NCI-H1417 treated with DMSO at 0.1 percent for 48 hours (cell line): ENCODE measurements around the gene MAP3K5.
"Not testable (repeated sequence)": the region's sequence is repeated elsewhere in the genome, so short reads cannot be mapped to it uniquely, and the experiment has no call there.

Source experiments
- DNase-seq: peaks from one replicate; lab custom pipeline; 2025; lab: John Stamatoyannopoulos, UW

MAP3K5 gene

GRCh38 chr6:136721467-136721866 lies 70.8 kb downstream of the MAP3K5 start:
- no peak for DNase-seq

GRCh38 chr6:136720045-136720770 lies 72.1 kb downstream of the MAP3K5 start:
- no peak for DNase-seq

- DNase-seq = no peak
Measured at GRCh38 chr6:136719280-136720044, 72.8 kb downstream of the MAP3K5 start.

- DNase-seq = no peak
Measured at GRCh38 chr6:136718476-136718875, 73.8 kb downstream of the MAP3K5 start.

- no peak for DNase-seq
Measured at GRCh38 chr6:136717716-136717990, 74.6 kb downstream of the MAP3K5 start.

- DNase-seq = no peak
Measured at GRCh38 chr6:136716917-136717715, 75.2 kb downstream of the MAP3K5 start.

- not testable (repeated sequence) for DNase-seq
Measured at GRCh38 chr6:136712642-136713041, 79.6 kb downstream of the MAP3K5 start.

GRCh38 chr6:136711644-136712043 lies 80.6 kb downstream of the MAP3K5 start:
- DNase-seq = no peak

- no peak for DNase-seq
Measured at GRCh38 chr6:136710877-136711552, 81.3 kb downstream of the MAP3K5 start.

GRCh38 chr6:136709429-136709828 lies 82.8 kb downstream of the MAP3K5 start:
- no peak for DNase-seq

GRCh38 chr6:136706430-136706829 lies 85.8 kb downstream of the MAP3K5 start:
- no peak for DNase-seq

- DNase-seq = peak; percentile 79
Measured at GRCh38 chr6:136703331-136703865, 88.9 kb downstream of the MAP3K5 start.

- DNase-seq = peak; percentile 64
Measured at GRCh38 chr6:136701045-136701444, 91.2 kb downstream of the MAP3K5 start.

GRCh38 chr6:136699358-136699757 lies 92.9 kb downstream of the MAP3K5 start:
- DNase-seq = no peak

GRCh38 chr6:136696783-136697364 lies 95.4 kb downstream of the MAP3K5 start:
- DNase-seq = no peak

GRCh38 chr6:136696238-136696637 lies 96.0 kb downstream of the MAP3K5 start:
- DNase-seq = no peak

GRCh38 chr6:136695412-136695811 lies 96.9 kb downstream of the MAP3K5 start:
- DNase-seq = no peak

GRCh38 chr6:136693090-136693489 lies 99.2 kb downstream of the MAP3K5 start:
- DNase-seq = no peak

GRCh38 chr6:136687894-136688293 lies 104.4 kb downstream of the MAP3K5 start:
- DNase-seq = not testable (repeated sequence)

GRCh38 chr6:136685540-136686108 lies 106.7 kb downstream of the MAP3K5 start:
- DNase-seq = no peak

- DNase-seq = no peak
Measured at GRCh38 chr6:136684466-136684865, 107.8 kb downstream of the MAP3K5 start.
